ENCODE results near the gene CCDC148. TPM values are rescaled to one million over a fixed set of nuclear protein-coding genes. Genes with fewer than 3 reads are reported as not detected.

CCDC148 gene
- polyA plus RNA-seq, 1 experiment, result 0.22 TPM

- no peak for TF ChIP-seq CTCF (IDR thresholded peaks at IDR 0.05; ENCODE audit: low read depth, low read length)
- Histone ChIP-seq H3K27ac (ENCODE audit: low read depth, low read length) (no peak overlapping the region), H3K4me3 (ENCODE audit: low read depth, low read length) (no peak overlapping the region), H3K27me3 (ENCODE audit: control insufficient read depth, insufficient read depth, low read length) (no peaks in the 10 kb centered on the region), H3K9me3 (ENCODE audit: control insufficient read depth, insufficient read depth, low read length) (no peaks in the 10 kb centered on the region)
- DNase-seq (ENCODE audit: low read depth, low spot score), result no peak
- CTCF ChIA-PET, result interaction anchor here (0.6 kb wide), 1 partner anchor 180 kb away, joined by 8 read pairs; no protein-coding TSS in a partner anchor
- POLR2A ChIA-PET, result no interaction called here
Observed at GRCh38 chr2:158484892-158485556, 28.5 kb upstream of the CCDC148 start.

GRCh38 chr2:158482594-158482993 is 26.0 kb upstream of the CCDC148 start:
- CTCF ChIA-PET, result interaction anchor here (0.7 to 1.2 kb wide), 2 partner anchors 9 to 303 kb away, joined by 5 read pairs; no protein-coding TSS in a partner anchor
- no peak for TF ChIP-seq CTCF (IDR thresholded peaks at IDR 0.05; ENCODE audit: low read depth, low read length)
- POLR2A ChIA-PET, result no interaction called here
- Histone ChIP-seq H3K9me3 (ENCODE audit: control insufficient read depth, insufficient read depth, low read length) (no peaks in the 10 kb centered on the region), H3K27ac (ENCODE audit: low read depth, low read length) (no peak overlapping the region), H3K4me3 (ENCODE audit: low read depth, low read length) (no peak overlapping the region), H3K27me3 (ENCODE audit: control insufficient read depth, insufficient read depth, low read length) (no peaks in the 10 kb centered on the region)
- no peak for DNase-seq (ENCODE audit: low read depth, low spot score)

- POLR2A ChIA-PET, result interaction anchor here (0.6 kb wide), 1 partner anchor 28 kb away, joined by 4 read pairs; no protein-coding TSS in a partner anchor
- CTCF ChIA-PET, result no interaction called here
- H3K27me3 ChIP-seq (ENCODE audit: control insufficient read depth, insufficient read depth, low read length), result no peaks in the 10 kb centered on the region
- no peaks in the 10 kb centered on the region for H3K9me3 ChIP-seq (ENCODE audit: control insufficient read depth, insufficient read depth, low read length)
- TF ChIP-seq CTCF (IDR thresholded peaks at IDR 0.05; ENCODE audit: low read depth, low read length), result no peak
- DNase-seq (ENCODE audit: low read depth, low spot score), result no peak
- no peak overlapping the region for H3K27ac ChIP-seq (ENCODE audit: low read depth, low read length)
- no peak overlapping the region for H3K4me3 ChIP-seq (ENCODE audit: low read depth, low read length)
Observed at GRCh38 chr2:158481116-158481515, 24.6 kb upstream of the CCDC148 start.

GRCh38 chr2:158478816-158479215 is 22.3 kb upstream of the CCDC148 start:
- POLR2A ChIA-PET, result no interaction called here
- Histone ChIP-seq H3K9me3 (ENCODE audit: control insufficient read depth, insufficient read depth, low read length) (no peaks in the 10 kb centered on the region), H3K4me3 (ENCODE audit: low read depth, low read length) (no peak overlapping the region), H3K27ac (ENCODE audit: low read depth, low read length) (no peak overlapping the region), H3K27me3 (ENCODE audit: control insufficient read depth, insufficient read depth, low read length) (no peaks in the 10 kb centered on the region)
- no peak for DNase-seq (ENCODE audit: low read depth, low spot score)
- TF ChIP-seq CTCF (IDR thresholded peaks at IDR 0.05; ENCODE audit: low read depth, low read length), result no peak
- CTCF ChIA-PET, result no interaction called here

GRCh38 chr2:158478237-158478636 is 21.7 kb upstream of the CCDC148 start:
- Histone ChIP-seq H3K27ac (ENCODE audit: low read depth, low read length) (no peak overlapping the region), H3K9me3 (ENCODE audit: control insufficient read depth, insufficient read depth, low read length) (no peaks in the 10 kb centered on the region), H3K4me3 (ENCODE audit: low read depth, low read length) (no peak overlapping the region), H3K27me3 (ENCODE audit: control insufficient read depth, insufficient read depth, low read length) (no peaks in the 10 kb centered on the region)
- ChIA-PET CTCF (interaction anchor here (0.6 to 1.4 kb wide), 3 partner anchors 13 to 1234 kb away, joined by 3 to 4 read pairs (median 3); partner anchors contain the start of gene MARCHF7), POLR2A (interaction anchor here (1.4 kb wide), 1 partner anchor 21 kb away, joined by 4 read pairs; no protein-coding TSS in a partner anchor)
- DNase-seq (ENCODE audit: low read depth, low spot score), result no peak
- no peak for TF ChIP-seq CTCF (IDR thresholded peaks at IDR 0.05; ENCODE audit: low read depth, low read length)
